GM21515 (cell line): Measurements from ENCODE around the gene BMP3.
"Not testable (repeated sequence)": the region's sequence is repeated elsewhere in the genome, so short reads cannot be mapped to it uniquely, and the experiment has no call there.

Source experiments
- ATAC-seq: cut with Tn5 transposase; IDR thresholded peaks from one replicate; pipeline ENCODE4 v1.9.1; 2021; ENCODE audit not compliant: unreplicated experiment

The BMP3 gene

GRCh38 chr4:81030061-81030980 lies at the start of gene BMP3:
TSS of gene BMP3 (plus strand) at chr4:81030708. CDS start at chr4:81031285, 577 bp downstream.
- no peak for ATAC-seq

GRCh38 chr4:80986011-80986410 lies 44.5 kb upstream of the BMP3 start:
- ATAC-seq, result no peak

GRCh38 chr4:80989921-80990544 lies 40.5 kb upstream of the BMP3 start:
- peak; percentile 79 for ATAC-seq

- ATAC-seq, result no peak
Measured at GRCh38 chr4:80990851-80991250, 39.7 kb upstream of the BMP3 start.

GRCh38 chr4:80999943-81000342 lies 30.6 kb upstream of the BMP3 start:
- ATAC-seq, result no peak

- no peak for ATAC-seq
Measured at GRCh38 chr4:81003597-81004111, 26.9 kb upstream of the BMP3 start.

- no peak for ATAC-seq
Measured at GRCh38 chr4:81007417-81007816, 23.1 kb upstream of the BMP3 start.

- ATAC-seq, result not testable (repeated sequence)
Measured at GRCh38 chr4:81016566-81016965, 13.9 kb upstream of the BMP3 start.

- no peak for ATAC-seq
Measured at GRCh38 chr4:81019006-81019405, 11.5 kb upstream of the BMP3 start.

GRCh38 chr4:81021142-81021944 lies 9.2 kb upstream of the BMP3 start:
- ATAC-seq, result no peak

GRCh38 chr4:81021981-81022380 lies 8.5 kb upstream of the BMP3 start:
- ATAC-seq, result no peak

GRCh38 chr4:81023484-81023883 lies 7.0 kb upstream of the BMP3 start:
- no peak for ATAC-seq

GRCh38 chr4:81030981-81031791 lies 678 bp downstream of the BMP3 start:
- no peak for ATAC-seq

GRCh38 chr4:81031796-81032551 lies 1.5 kb downstream of the BMP3 start:
- no peak for ATAC-seq

GRCh38 chr4:81032771-81033684 lies 2.5 kb downstream of the BMP3 start:
- ATAC-seq, result no peak

GRCh38 chr4:81038636-81039350 lies 8.3 kb downstream of the BMP3 start:
- no peak for ATAC-seq

GRCh38 chr4:81039351-81039972 lies 9.0 kb downstream of the BMP3 start:
- ATAC-seq, result no peak
